HL-60 (cell line): Measurements from ENCODE around the gene SMG7.
A peak's percentile ranks its signal among the peaks of the same experiment; 100 is the strongest.

Source experiments
- DNase-seq, 2 experiments: peaks; one replicate each; pipeline ENCODE4 v3.0.0-alpha.2; 2010 to 2020; ENCODE audit warnings: low read depth in 1 of 2, low spot score in 1 of 2
- H3K27ac ChIP-seq: fragments of 250-450 bp; sonication (Bioruptor Pico); replicated peaks from 2 replicates; pipeline ENCODE4 v1.5.1; 2020; ENCODE audit warnings: mild to moderate bottlenecking, moderate library complexity
- H3K27me3 ChIP-seq: fragments of 250-450 bp; sonication (Bioruptor Pico); 2 replicates; pipeline ENCODE4 v1.5.1; 2021; ENCODE audit warnings: mild to moderate bottlenecking, moderate library complexity; ENCODE audit not compliant: insufficient read depth, poor library complexity, severe bottlenecking
- H3K4me3 ChIP-seq: replicated peaks from 2 replicates; pipeline ENCODE4 v1.5.1; 2011; ENCODE audit warnings: mild to moderate bottlenecking, control low read depth, low read length; ENCODE audit not compliant: insufficient read depth
- CTCF ChIP-seq: IDR thresholded peaks from one replicate; pipeline ENCODE4 v1.5.1; 2011; ENCODE audit warnings: low read length, control low read depth, inconsistent platforms; ENCODE audit not compliant: insufficient read depth
- GABPA ChIP-seq: IDR thresholded peaks from 2 replicates; pipeline ENCODE4 v1.6.1; 2012; ENCODE audit warnings: low read depth
- POLR2AphosphoS5 ChIP-seq: IDR thresholded peaks from 2 replicates; pipeline ENCODE4 v1.6.1; 2012; ENCODE audit warnings: low read depth
- REST ChIP-seq: IDR thresholded peaks from 2 replicates; pipeline ENCODE4 v1.6.1; 2012; ENCODE audit warnings: low read depth; ENCODE audit not compliant: insufficient replicate concordance
- SPI1 ChIP-seq: IDR thresholded peaks from 2 replicates; pipeline ENCODE4 v1.6.1; 2012; ENCODE audit warnings: low read depth, mild to moderate bottlenecking, borderline replicate concordance

Gene SMG7

GRCh38 chr1:183565261-183565660 lies 93.0 kb downstream of the SMG7 start:
- Histone ChIP-seq H3K27ac (no peak overlapping the region), H3K27me3 (no peaks in the 10 kb centered on the region), H3K4me3 (no peak overlapping the region)
- TF ChIP-seq CTCF (no peak), SPI1 (no peak), REST (no peak), POLR2AphosphoS5 (no peak), GABPA (no peak)
- DNase-seq = no peak

DNA sequence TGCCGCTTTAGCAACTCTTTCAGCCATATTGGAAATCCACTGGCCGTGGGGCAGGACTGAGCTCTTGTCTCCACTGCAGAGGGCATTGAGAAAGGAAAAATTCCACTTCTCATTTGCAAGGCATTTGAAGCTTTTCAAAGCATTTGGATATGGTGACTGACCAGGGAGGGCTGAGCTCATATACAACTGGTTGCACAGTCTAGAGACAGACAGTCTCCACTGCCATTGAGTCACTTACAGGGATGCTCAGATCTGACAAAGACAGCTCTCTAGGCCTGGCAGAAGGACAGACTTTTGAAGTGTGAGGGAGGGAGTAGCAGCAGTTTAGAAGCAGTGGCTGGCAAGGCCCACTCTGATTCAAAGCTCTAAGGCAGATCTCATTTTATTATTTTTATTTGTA lies 93.7 kb downstream of the SMG7 start:
- Histone ChIP-seq H3K27me3 (no peaks in the 10 kb centered on the region), H3K4me3 (no peak overlapping the region), H3K27ac (no peak overlapping the region)
- TF ChIP-seq POLR2AphosphoS5 = no peak
- TF ChIP-seq SPI1 = no peak
- TF ChIP-seq CTCF = no peak
- no peak for TF ChIP-seq GABPA
- no peak for TF ChIP-seq REST
- no peak for DNase-seq

DNA sequence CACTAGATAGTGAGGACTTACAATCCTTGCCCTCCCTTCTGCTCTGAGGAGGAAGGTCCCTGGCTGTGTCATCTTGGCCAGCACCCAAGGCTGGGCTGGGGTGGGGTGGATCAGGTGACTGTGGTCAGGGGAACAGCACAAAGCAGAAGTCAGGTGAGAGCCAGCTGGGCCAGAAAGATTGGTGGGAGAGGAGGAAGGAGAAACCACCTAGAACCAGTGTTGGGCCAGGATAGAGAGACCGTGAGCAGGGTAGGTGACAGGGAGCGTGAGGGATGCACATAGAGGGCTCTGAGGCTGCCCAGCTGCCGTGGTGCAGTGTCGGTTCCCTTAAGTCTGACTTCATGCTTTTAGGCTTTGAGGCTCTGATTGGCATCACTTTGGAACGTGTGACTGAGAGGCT lies 95.3 kb downstream of the SMG7 start:
- H3K4me3 ChIP-seq = no peak overlapping the region
- no peaks in the 10 kb centered on the region for H3K27me3 ChIP-seq
- peak overlapping the region; percentile 30 for H3K27ac ChIP-seq
- TF ChIP-seq SPI1 = peak; percentile 73; the same call in 1 of the 2 replicates
- peak; percentile 73 for TF ChIP-seq POLR2AphosphoS5
- no peak for TF ChIP-seq CTCF
- TF ChIP-seq REST = no peak
- no peak for TF ChIP-seq GABPA
- peak; percentile 57 to 90 for DNase-seq
